GM18508 (cell line): ENCODE measurements around the gene CACNB2.
"Not testable (repeated sequence)": the region's sequence is repeated elsewhere in the genome, so short reads cannot be mapped to it uniquely, and the experiment has no call there.

Experiments
- ATAC-seq: cut with Tn5 transposase; IDR thresholded peaks from one replicate; pipeline ENCODE4 v1.9.1; 2021; ENCODE audit warnings: moderate number of reproducible peaks; ENCODE audit not compliant: insufficient read depth, unreplicated experiment

Gene CACNB2

GRCh38 chr10:18539335-18539734, 399.1 kb downstream of the CACNB2 start:
- no peak for ATAC-seq

- ATAC-seq = no peak
Observed at GRCh38 chr10:18540195-18540594, 400.0 kb downstream of the CACNB2 start.

GRCh38 chr10:18542832-18543231, 402.6 kb downstream of the CACNB2 start:
- ATAC-seq = no peak

DNA sequence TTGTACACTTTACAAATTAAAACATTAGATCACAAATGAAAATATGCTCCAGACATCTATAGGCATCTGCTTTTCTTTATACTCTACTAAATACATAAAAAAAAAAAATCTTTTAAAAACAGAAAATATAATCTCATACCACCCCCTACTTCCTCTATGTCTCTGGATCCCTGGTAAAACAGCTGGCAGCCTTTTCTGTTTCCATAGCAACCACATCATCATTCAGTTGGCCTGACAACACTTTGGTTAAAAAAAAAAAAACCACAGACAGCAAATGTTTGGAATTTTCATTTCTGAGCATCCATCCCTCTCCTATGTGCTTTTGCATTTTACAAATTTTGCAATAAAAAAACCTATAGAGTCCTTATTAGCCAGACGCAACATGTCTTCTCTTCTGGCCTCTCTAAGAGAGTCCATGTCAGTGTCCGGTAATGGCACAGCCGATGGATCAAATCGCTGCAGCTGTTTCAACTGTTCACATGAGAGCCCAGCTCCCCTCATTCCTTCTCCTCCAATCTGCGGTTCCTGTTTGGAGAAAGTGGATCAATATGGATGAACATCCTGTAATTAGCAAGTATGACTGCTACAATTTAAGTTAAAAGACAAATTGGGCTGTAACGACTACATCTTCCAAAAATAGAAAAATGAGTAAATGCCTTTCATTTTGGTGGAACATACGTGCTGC, 405.5 kb downstream of the CACNB2 start:
- no peak for ATAC-seq

- ATAC-seq = no peak
Observed at GRCh38 chr10:18549105-18549504, 408.9 kb downstream of the CACNB2 start.

- no peak for ATAC-seq
Observed at GRCh38 chr10:18551473-18551872, 411.2 kb downstream of the CACNB2 start.

DNA sequence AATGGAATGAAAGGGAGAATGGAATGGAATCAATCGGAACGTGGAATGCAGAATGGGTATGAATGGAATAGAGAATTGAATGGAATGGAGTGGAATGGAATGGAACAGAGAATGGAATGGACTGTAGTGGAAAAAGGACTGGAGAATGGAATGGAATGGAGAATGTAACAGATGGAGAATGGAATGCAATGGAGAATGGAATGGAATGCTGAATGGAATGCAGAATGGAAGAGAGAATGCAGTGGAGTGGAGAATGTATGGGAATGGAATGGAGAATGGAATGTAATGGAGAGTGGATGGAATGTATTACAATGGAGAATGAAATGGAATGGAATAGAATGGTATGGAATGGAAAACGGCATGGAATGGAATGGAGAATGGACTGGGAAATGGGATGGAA, 414.3 kb downstream of the CACNB2 start:
- ATAC-seq = no peak

GRCh38 chr10:18556522-18557147, 416.4 kb downstream of the CACNB2 start:
- ATAC-seq = no peak

DNA sequence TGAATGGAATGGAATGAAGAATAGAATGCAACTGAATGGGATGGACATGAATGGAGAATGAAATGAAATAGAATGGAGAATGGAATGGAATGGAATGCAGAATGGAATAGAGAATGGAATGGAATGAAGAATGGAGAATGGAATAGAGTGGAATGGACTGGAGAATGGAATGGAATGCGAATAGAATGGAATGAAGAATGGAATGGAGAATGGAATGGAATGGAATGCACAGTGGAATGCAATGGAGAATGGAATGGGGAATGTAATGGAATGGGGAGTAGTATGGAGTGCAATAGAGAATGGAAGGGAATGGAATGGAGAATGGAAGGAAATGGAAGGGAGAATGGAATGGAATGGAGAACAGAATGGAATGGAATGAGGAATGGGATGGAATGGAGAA, 417.7 kb downstream of the CACNB2 start:
- ATAC-seq = no peak

GRCh38 chr10:18561861-18562551, 421.8 kb downstream of the CACNB2 start:
- no peak for ATAC-seq

GRCh38 chr10:18563003-18563726, 422.9 kb downstream of the CACNB2 start:
- no peak for ATAC-seq

DNA sequence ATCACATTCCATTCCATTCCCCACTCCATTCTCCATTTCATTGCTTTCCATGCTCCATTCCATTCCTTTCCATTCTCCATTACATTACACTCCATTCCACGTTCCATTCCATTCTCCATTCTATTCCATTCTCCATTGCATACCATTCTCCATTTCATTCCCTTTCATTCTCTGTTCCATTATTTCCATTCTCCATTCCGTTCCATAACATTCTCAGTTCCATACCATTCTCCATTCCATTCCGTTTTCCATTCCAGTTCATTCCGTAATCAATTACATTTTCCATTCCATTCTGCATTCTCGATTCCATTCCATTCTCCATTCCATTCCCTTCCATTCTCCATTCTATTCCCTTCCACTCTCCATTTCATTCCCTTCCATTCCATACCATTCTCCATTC, 424.8 kb downstream of the CACNB2 start:
- ATAC-seq = no peak

GRCh38 chr10:18566177-18566576, 426.0 kb downstream of the CACNB2 start:
- ATAC-seq = no peak

GRCh38 chr10:18567343-18567856, 427.2 kb downstream of the CACNB2 start:
- no peak for ATAC-seq

DNA sequence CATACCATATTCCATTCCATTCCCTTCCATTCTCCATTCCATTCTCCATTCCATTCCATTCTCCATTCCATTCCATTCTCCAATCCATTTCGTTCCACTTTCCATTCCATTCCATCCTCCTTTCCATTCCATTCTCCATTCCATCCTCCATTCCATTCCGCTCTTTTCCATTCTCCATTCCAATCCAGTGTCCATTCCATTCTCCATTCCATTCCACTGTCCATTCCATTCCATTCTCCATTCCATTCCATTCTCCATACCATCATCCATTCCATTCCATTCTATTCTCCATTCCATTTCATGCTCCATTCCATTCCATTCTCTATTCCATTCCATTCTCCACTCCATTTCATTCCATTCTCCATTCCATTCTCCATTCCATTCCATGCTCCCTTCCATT, 430.2 kb downstream of the CACNB2 start:
- ATAC-seq = not testable (repeated sequence)

GRCh38 chr10:18571076-18571475, 430.9 kb downstream of the CACNB2 start:
- ATAC-seq = no peak

GRCh38 chr10:18571780-18572179, 431.6 kb downstream of the CACNB2 start:
- ATAC-seq = no peak

GRCh38 chr10:18572959-18573561, 432.8 kb downstream of the CACNB2 start:
- no peak for ATAC-seq

DNA sequence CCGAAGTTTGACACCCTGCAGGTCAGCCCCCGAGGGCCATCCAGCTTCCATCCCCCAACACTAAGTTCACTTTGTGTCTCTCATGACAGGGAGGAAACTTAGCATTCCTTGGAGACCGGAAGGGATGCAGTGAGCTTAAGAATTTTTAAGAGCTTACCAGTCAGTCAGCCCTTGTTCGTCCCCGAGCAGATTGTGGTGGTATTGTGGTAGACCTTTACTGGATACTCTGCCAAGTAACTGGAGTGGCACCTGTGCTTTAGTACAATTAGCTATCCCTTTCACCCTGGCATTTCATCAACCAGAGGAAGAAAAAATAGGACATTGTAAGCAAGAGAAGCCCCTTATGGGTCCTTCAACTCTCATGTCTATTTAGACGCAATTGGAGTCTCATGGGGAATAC, 436.4 kb downstream of the CACNB2 start:
- ATAC-seq = no peak
